GM21723 (cell line): ENCODE measurements around the gene ASTN2.

Experiments used
- ATAC-seq: cut with Tn5 transposase; IDR thresholded peaks from one replicate; pipeline ENCODE4 v1.9.1; 2021; ENCODE audit warnings: mild to moderate bottlenecking, moderate library complexity; ENCODE audit not compliant: unreplicated experiment

ASTN2 gene

GRCh38 chr9:116379821-116380220 is 1035.0 kb downstream of the ASTN2 start:
- ATAC-seq = no peak

- ATAC-seq = no peak
These were observed 1036.0 kb downstream of the ASTN2 start for GRCh38 chr9:116378873-116379272.

GRCh38 chr9:116377179-116377798 is 1037.6 kb downstream of the ASTN2 start:
- ATAC-seq = no peak
